NB4 (cell line): ENCODE measurements around the gene CMBL.

Experiments
- CTCF ChIP-seq: IDR thresholded peaks from one replicate; pipeline ENCODE4 v1.5.1; 2012; ENCODE audit warnings: low read depth, low read length
- MYC ChIP-seq: IDR thresholded peaks from 2 replicates; pipeline ENCODE4 v1.6.1; 2011; ENCODE audit warnings: low read depth, low read length
- POLR2A ChIP-seq: IDR thresholded peaks from 2 replicates; pipeline ENCODE4 v1.6.1; 2011; ENCODE audit warnings: mild to moderate bottlenecking; ENCODE audit not compliant: insufficient read length; ENCODE audit errors: extremely low read depth

DNA sequence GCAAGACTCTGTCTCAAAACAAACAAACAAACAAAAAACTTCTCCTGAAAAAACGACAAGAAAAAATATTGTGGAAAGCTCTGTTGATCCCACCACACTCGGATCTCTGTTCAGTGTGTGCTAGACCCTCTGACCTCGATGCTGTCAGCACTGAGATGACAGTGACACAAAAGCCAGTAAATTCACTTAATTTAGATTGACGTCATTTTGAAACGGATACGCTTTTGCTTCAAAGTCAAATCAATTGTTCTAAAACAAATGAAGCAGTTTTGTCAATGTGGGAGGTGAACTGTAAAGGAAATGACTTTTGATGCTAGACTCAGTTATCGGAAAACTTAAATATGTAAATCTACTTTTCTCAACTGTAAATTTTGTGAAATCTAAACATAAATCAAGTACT, 31.0 kb downstream of the CMBL start:
- TF ChIP-seq MYC, result no peak
- no peak for TF ChIP-seq CTCF
- TF ChIP-seq POLR2A, result no peak
